GM23338 (cell line): ENCODE results near the gene CTDSP2.

Experiments
- CTCF ChIP-seq, 2 experiments: fragments of 200-600 bp in 1 of 2; sonication (generic) in 1 of 2; conservative IDR thresholded peaks; 2 replicates each; pipeline versions ENCODE4 v1.5.1 to v1.6.1; 2016 to 2017; ENCODE audit warnings: antibody characterized with exemption in 2 of 2, low read depth in 2 of 2, mild to moderate bottlenecking in 2 of 2, moderate library complexity in 1 of 2
- EZH2phosphoT487 ChIP-seq: fragments of 200-600 bp; sonication (generic); IDR thresholded peaks from one replicate; pipeline ENCODE4 v1.8.1; 2018; ENCODE audit warnings: antibody characterized with exemption; ENCODE audit not compliant: unreplicated experiment

- TF ChIP-seq CTCF (conservative IDR thresholded peaks at IDR 0.05; ENCODE audit: low read depth in 2 of 2) = no peak
- no peak for TF ChIP-seq EZH2phosphoT487
These were observed 17.1 kb upstream of the CTDSP2 start for GRCh38 chr12:57863676-57864075.
